HS-27A (cell line): Measurements from ENCODE around the gene CZIB.
"Not testable (repeated sequence)": the region's sequence is repeated elsewhere in the genome, so short reads cannot be mapped to it uniquely, and the experiment has no call there.

Experiments
- DNase-seq: peaks from one replicate; pipeline ENCODE4 v3.0.0-alpha.2; 2012; ENCODE audit warnings: low read depth, missing footprints

The CZIB gene

GRCh38 chr1:53238197-53239155, 18.0 kb upstream of the CZIB start, which contains the start of gene MAGOH:
Gene MAGOH (minus strand): TSS chr1:53238518. CDS start chr1:53238448, 70 bp downstream.
- peak; percentile 89 for DNase-seq

- no peak for DNase-seq
Measured at GRCh38 chr1:53237638-53238037, 17.2 kb upstream of the CZIB start.

DNA sequence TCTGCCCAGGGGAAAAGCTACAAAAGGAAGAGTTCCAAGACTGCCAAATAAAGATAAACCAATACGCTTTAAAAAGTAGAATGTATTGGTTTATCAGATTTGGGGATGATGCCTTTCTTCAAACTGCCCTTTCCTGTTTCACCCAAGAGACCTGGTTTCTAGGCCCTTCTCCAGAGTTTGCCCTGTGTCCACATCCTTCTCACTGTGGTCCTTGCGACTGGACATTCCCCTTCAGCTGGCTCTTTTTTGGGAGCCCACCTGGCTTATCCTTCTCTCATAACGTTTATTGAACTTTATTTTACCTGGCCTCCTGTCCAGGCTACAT, 490 bp upstream of the CZIB start:
- DNase-seq: no peak

DNA sequence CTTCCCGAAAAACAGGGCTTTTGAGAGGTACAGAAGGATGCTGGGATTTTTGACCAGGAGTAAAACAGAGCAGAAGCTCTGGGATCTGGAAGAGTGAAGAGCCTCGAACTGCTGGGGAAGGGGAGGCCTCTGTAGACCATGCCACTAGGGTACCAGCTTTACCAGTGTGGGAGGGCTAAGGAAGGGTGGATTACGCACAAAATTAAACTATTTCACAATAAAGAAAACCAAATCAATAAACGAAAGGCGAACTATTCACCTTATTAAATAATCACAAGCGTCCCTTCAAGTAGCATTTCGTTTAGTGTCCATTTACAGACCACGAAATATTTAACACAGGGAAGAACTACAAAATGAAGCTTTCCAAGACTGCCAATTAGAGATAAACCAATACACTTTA, 723 bp downstream of the CZIB start:
- DNase-seq: no peak

DNA sequence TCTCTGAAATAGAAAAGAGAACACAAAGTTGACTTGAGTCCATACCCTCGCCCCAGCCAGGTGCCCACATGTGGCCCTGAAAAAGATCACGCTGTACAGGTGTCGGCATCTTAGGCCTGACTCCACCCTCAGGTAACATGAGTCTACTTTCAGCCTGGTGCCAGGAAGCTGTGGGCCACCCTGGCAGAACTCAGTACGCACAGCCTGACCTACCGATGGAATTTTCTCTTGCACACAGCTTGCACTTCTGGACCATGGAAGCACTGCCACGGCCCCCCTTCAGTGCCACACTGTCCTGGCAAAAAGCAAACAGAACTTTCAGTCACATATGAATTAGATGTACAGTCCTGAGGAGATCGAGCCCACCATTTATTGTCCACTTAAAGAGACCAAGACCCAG, 2.2 kb downstream of the CZIB start:
- DNase-seq: no peak

DNA sequence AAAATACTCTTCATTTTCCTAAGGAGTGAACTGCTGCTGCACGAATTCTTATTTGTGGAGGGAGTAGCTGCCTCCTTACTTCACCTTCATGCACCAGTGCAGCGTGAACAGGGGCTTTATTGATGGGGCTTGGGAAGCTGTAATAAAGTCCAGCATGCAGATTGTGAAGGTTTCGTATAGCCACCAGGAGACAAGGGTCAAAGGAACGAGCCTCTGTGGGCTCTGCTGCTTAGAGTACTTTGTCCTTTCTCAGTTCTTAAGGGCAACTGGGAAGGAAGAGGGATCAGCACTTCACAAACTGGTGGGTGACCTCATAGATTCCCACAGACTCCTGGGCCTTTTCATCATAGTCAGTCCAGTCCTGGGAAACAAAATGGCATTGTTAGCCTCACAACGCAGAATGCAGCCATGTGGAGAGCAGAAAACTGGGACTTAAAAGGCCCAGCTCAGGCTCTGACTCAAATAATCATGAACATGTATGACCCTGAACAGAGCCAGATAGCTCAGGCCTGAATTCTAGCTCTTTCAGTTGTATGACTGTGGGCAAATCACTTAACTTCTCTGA, 6.0 kb downstream of the CZIB start:
- DNase-seq: no peak

GRCh38 chr1:53210954-53211353, 9.5 kb downstream of the CZIB start:
- no peak for DNase-seq

- DNase-seq: no peak
Measured at GRCh38 chr1:53210352-53210751, 10.1 kb downstream of the CZIB start.

DNA sequence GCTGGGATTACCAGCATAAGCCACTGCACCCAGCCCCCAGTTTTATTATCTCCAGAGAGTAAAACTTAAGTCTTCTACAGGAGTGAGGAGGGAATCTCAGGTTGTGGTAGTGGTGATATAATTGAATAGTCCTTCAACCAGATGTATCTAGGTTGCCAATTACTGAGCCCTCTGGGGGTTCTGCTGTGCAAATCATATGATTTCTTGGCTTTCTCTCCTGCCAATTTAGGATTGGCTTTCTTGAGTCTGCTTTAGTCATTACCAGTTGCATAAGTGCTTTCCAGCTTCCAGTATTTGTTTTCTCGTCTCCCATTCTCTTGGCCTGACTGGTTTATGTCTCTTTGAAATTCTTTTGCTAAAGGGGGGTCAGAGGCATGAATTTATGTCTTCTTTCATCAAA, 12.7 kb downstream of the CZIB start:
- no peak for DNase-seq

- no peak for DNase-seq
Measured at GRCh38 chr1:53206735-53207379, 13.6 kb downstream of the CZIB start.

DNA sequence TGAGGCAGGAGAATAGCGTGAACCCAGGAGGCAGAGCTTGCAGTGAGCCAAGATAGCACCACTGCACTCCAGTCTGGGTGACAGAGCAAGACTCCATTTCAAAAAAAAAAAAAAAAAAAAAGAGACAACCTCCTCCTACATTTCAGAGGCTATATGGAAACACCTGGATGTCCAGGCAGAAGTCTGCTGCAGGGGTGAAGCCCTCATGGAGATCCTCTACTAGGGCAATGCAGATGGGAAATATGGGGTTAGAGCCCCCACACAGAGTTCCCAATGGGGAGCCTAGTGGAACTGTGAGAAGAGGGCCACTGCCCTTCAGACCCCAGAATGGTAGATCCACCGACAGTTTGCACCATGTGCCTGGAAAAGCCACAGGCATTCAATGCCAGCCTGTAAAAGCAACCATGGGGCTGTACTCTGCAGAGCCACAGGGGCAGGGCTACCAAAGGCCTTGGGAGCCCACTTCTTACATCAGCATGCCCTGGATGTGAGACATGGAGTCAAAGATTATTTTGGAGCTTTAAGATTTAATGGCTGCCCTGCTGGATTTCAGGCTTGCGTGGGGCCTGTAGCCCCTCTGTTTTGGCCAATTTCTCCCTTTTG, 14.2 kb downstream of the CZIB start:
- DNase-seq: not testable (repeated sequence)

- DNase-seq: not testable (repeated sequence)
Measured at GRCh38 chr1:53205496-53205895, 14.9 kb downstream of the CZIB start.

DNA sequence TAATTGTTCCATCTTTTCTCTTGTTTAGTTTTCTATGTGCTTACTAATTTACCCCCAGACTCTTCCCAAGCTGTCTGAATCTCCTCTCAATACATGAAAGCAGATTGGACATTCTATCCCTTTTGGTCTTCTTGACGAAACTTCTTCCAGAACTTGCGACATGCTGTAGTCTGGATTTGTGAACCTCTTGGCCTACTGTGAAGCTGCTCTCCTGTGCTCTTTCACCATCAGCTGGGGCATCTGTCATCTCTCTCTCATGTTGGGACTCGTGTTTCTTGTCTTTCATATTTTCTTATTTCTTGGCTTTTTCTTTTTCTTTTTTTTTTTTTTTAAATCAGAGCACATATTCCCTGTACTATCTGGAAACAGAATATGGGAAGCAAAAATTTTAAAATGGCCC, 17.0 kb downstream of the CZIB start:
- DNase-seq: no peak

GRCh38 chr1:53198241-53198651, 22.2 kb downstream of the CZIB start:
- DNase-seq: no peak

DNA sequence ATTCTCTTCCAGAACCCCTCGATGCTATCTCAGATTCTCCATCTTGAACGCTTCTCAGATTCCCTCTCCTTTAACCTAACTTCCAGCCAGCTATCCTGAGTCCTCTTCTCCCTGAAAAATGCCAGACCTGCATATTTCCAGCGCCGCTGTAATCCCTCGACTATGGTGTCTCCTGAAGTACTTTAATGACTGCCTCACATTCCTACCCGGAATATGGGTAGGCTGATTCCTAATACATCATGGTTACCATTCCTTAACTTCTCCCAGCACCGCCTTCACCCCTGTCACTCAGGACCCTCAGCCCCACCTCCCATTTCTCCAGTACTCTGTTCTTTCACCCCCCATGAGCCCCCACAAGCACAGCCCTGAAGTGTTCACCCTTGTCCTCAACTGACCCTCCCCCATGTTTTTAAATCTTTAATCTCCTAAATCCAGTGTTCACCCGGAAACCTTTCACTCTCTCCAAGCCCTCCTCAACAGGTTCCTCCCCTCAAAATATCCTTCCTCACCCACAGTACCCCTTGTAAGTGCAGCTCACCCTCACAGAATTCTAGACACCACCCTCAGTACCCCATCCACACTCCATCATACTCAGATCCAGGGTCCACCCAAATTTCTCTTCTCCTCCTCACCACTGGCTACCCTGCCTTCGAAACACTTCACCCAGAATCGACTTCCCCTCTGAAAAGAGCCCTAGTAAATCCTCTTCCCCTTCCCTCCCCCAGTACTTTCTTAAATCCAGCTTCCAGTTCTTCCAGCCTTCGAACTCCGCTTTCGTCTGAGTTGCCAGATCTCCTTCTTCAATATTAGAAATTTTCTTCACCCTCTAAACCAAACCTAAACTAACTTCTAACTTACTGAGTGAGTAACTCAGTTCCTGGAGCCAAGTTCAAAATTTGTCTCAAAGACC, 22.9 kb downstream of the CZIB start:
- DNase-seq: no peak

- peak; percentile 80 for DNase-seq
Measured at GRCh38 chr1:53196485-53197290, 23.7 kb downstream of the CZIB start, which contains the start of gene CPT2. Gene CPT2 (plus strand): TSS chr1:53196824. CDS start chr1:53196944, 120 bp downstream.

DNA sequence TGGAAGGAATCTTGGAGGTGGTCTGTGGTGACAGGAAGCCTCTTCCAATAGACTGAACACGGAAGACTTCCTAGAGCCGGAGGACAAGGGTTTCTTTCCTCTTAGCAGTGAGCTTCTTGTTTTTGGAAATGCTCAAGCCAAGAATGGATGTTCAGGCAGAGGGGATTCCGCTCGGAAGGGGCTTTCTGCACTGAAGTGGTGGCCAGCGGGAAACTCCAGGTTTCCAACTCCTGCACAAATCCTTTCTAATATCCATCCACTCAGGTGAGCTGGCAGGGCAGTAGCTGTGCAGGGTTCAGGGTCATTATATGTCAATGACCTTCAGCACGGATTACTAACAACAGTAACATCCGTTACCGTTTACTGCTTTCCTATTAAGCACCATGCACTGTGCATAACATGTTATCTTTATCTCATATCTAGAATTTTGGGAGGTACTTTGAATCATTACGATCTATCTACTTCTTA, 24.4 kb downstream of the CZIB start:
- DNase-seq: no peak

GRCh38 chr1:53195246-53196016, 25.0 kb downstream of the CZIB start:
- no peak for DNase-seq

DNA sequence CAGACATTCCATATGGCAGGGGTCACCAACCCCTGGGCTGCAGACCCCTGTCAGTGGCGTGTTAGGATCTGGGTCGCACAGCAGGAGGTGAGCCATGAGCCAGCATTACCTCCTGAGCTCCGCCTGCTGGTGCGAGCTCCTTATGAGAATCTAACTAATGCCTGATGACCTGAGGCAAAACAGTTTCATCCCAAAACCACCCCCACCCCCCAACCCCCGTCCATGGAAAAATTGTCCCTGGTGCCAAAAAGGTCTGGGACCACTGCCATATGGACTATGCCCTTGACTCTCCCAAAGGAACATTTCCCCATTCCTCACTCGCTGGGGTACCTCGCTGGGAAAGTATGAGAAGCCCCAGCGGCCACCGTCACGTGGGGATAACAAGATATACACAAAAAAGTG, 30.2 kb downstream of the CZIB start:
- no peak for DNase-seq

- DNase-seq: no peak
Measured at GRCh38 chr1:53189061-53189460, 31.4 kb downstream of the CZIB start.
